OCI-LY7 (cell line): ENCODE results near the gene MGRN1. TPM values are rescaled to one million over a fixed set of nuclear protein-coding genes. Genes with fewer than 3 reads are reported as not detected.

Experiments
- BruUV-seq: library from RNA; stranded (reverse); fragments of 400-500 nt; replicated peaks from 2 replicates; lab custom pipeline; 2021; lab: Mats Ljungman, UMichigan
- CTCF ChIA-PET: fragments of 300-600 bp; sonication (Branson Sonifier 250); formaldehyde crosslinking; loops from one replicate; lab custom pipeline; 2022; ENCODE audit warnings: antibody characterized with exemption; ENCODE audit not compliant: unreplicated experiment; lab: Charles Lee
- POLR2A ChIA-PET: fragments of 300-600 bp; sonication (Branson Sonifier 250); formaldehyde crosslinking; loops from one replicate; lab custom pipeline; 2022; ENCODE audit warnings: antibody characterized with exemption; lab: Charles Lee
- DNase-seq: peaks from one replicate; pipeline ENCODE4 v3.0.0-alpha.2; 2015; ENCODE audit warnings: low spot score
- H2AFZ ChIP-seq: fragments of 200-600 bp; sonication (generic), shearing (Covaris generic); 2 replicates; pipeline ENCODE4 v1.6.1; 2014; ENCODE audit warnings: mild to moderate bottlenecking, antibody characterized with exemption, low read length, moderate library complexity
- H3K27ac ChIP-seq: fragments of 200-600 bp; sonication (generic); 2 replicates; pipeline ENCODE4 v1.5.1; 2014; ENCODE audit warnings: mixed run types, low read depth, mild to moderate bottlenecking, moderate library complexity, low read length, inconsistent platforms; ENCODE audit not compliant: poor library complexity, severe bottlenecking
- H3K36me3 ChIP-seq: fragments of 200-600 bp; sonication (generic); 2 replicates; pipeline ENCODE4 v1.6.1; 2014; ENCODE audit warnings: mild to moderate bottlenecking, antibody characterized with exemption, low read length, moderate library complexity, mixed read lengths; ENCODE audit not compliant: insufficient read depth
- H3K4me1 ChIP-seq: fragments of 200-600 bp; sonication (generic); 2 replicates; pipeline ENCODE4 v1.5.1; 2014; ENCODE audit warnings: mild to moderate bottlenecking, low read length; ENCODE audit not compliant: insufficient read depth, poor library complexity, severe bottlenecking
- H3K4me2 ChIP-seq: fragments of 200-600 bp; sonication (generic); 2 replicates; pipeline ENCODE4 v1.6.1; 2014; ENCODE audit warnings: mild to moderate bottlenecking, low read length
- H3K4me3 ChIP-seq: fragments of 200-600 bp; sonication (generic); 2 replicates; pipeline ENCODE4 v1.5.1; 2014; ENCODE audit warnings: mild to moderate bottlenecking, low read depth, low read length; ENCODE audit not compliant: poor library complexity, severe bottlenecking
- H3K79me2 ChIP-seq: fragments of 200-600 bp; sonication (generic); 2 replicates; pipeline ENCODE4 v1.6.1; 2016; ENCODE audit warnings: low read depth, mild to moderate bottlenecking, low read length, moderate library complexity, mixed read lengths; ENCODE audit not compliant: insufficient read depth
- H3K9me2 ChIP-seq: fragments of 200-600 bp; sonication (generic); 2 replicates; pipeline ENCODE4 v1.6.1; 2016; ENCODE audit warnings: mild to moderate bottlenecking, low read length, mixed read lengths; ENCODE audit not compliant: insufficient read depth
- H3K9me3 ChIP-seq: fragments of 200-600 bp; sonication (generic); 2 replicates; pipeline ENCODE4 v1.6.1; 2014; ENCODE audit warnings: mild to moderate bottlenecking, mixed run types, low read length, mixed read lengths
- H4K20me1 ChIP-seq: fragments of 200-600 bp; sonication (generic); 2 replicates; pipeline ENCODE4 v1.6.1; 2014; ENCODE audit warnings: mild to moderate bottlenecking, antibody characterized with exemption, low read length, moderate library complexity, mixed read lengths; ENCODE audit not compliant: insufficient read depth
- EZH2phosphoT487 ChIP-seq: fragments of 200-600 bp; sonication (generic); IDR thresholded peaks from 2 replicates; pipeline ENCODE4 v1.6.1; 2018; ENCODE audit warnings: low read depth, borderline replicate concordance, mild to moderate bottlenecking, mixed run types, antibody characterized with exemption, low read length, moderate library complexity, mixed read lengths
- intact Hi-C: fragments of 100-400 bp; cut with micrococcal nuclease; formaldehyde crosslinking; loops from one replicate; pipeline ENCODE4 v1.10.0; 2022; ENCODE audit not compliant: unreplicated experiment
- total RNA-seq, 2 experiments: library from RNA; depleted of rRNA in 1 of 2; stranded (reverse); fragments of >200 nt in 1 of 2; shearing (Covaris generic) in 1 of 2; gene quantifications; 2 replicates each; pipeline ENCODE4 v1.2.3, GENCODE V29; 2014 to 2022
- TF ChIP-seq, protein P1 (sequence below): fragments of 200-600 bp; sonication (generic); conservative IDR thresholded peaks from 2 replicates; pipeline ENCODE4 v1.5.1; 2014; ENCODE audit warnings: mild to moderate bottlenecking, antibody characterized with exemption, low read length, moderate library complexity, mixed read lengths

Gene MGRN1
- total RNA-seq, 2 experiments from 2014 or later = 14.1 to 43.1 TPM

- TF ChIP-seq EZH2phosphoT487 = no peak
- TF ChIP-seq, protein P1, sequence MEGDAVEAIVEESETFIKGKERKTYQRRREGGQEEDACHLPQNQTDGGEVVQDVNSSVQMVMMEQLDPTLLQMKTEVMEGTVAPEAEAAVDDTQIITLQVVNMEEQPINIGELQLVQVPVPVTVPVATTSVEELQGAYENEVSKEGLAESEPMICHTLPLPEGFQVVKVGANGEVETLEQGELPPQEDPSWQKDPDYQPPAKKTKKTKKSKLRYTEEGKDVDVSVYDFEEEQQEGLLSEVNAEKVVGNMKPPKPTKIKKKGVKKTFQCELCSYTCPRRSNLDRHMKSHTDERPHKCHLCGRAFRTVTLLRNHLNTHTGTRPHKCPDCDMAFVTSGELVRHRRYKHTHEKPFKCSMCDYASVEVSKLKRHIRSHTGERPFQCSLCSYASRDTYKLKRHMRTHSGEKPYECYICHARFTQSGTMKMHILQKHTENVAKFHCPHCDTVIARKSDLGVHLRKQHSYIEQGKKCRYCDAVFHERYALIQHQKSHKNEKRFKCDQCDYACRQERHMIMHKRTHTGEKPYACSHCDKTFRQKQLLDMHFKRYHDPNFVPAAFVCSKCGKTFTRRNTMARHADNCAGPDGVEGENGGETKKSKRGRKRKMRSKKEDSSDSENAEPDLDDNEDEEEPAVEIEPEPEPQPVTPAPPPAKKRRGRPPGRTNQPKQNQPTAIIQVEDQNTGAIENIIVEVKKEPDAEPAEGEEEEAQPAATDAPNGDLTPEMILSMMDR = no peak
- H4K20me1 ChIP-seq = no peaks in the 10 kb centered on the region
- H3K4me2 ChIP-seq = no peak overlapping the region
- ChIA-PET CTCF (no interaction called here), POLR2A (no interaction called here)
- no peak overlapping the region for H3K4me3 ChIP-seq
- no peak overlapping the region for H2AFZ ChIP-seq
- DNase-seq = no peak
- no peaks in the 10 kb centered on the region for H3K79me2 ChIP-seq
- intact Hi-C loops = no loop called here
- H3K9me2 ChIP-seq = no peaks in the 10 kb centered on the region
- no TSS peak for BruUV-seq
- H3K36me3 ChIP-seq = no peaks in the 10 kb centered on the region
- H3K27ac ChIP-seq = no peak overlapping the region
- 0 out of 2 replicates have a peak, but pooled peaks cover 5% of the 10 kb centered on the region for H3K9me3 ChIP-seq
- no peaks in the 10 kb centered on the region for H3K4me1 ChIP-seq
Measured at GRCh38 chr16:4583906-4584305, 40.7 kb upstream of the MGRN1 start.

DNA sequence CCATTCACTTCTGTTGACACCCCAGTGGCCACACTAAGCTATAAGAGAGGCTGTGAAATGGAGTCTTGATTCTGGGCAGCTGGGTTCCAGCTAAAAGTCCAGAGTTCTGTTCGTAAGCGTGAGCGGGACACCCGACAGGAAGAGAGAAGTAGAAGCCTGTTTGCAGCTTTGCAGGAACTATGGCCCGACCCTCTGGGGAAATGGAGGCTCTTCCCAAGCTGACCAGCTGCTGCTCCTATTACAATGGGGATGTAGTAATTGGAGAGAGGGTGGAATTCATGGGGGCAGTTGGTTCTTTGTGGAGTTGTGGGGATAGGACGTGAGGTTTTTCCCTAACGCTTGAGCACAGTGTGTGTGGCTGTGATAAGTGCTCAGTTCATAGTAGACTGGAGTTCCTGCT lies 38.3 kb upstream of the MGRN1 start:
- H4K20me1 ChIP-seq = no peaks in the 10 kb centered on the region
- no TSS peak for BruUV-seq
- CTCF ChIA-PET = no interaction called here
- 0 out of 2 replicates have a peak, but pooled peaks cover 5% of the 10 kb centered on the region for H3K9me3 ChIP-seq
- H3K79me2 ChIP-seq = no peaks in the 10 kb centered on the region
- POLR2A ChIA-PET = no interaction called here
- no peaks in the 10 kb centered on the region for H3K36me3 ChIP-seq
- H3K4me1 ChIP-seq = no peaks in the 10 kb centered on the region
- H3K4me3 ChIP-seq = no peak overlapping the region
- DNase-seq = no peak
- intact Hi-C loops = no loop called here
- H3K9me2 ChIP-seq = no peaks in the 10 kb centered on the region
- H3K27ac ChIP-seq = no peak overlapping the region
- H3K4me2 ChIP-seq = no peak overlapping the region
- H2AFZ ChIP-seq = no peak overlapping the region
- TF ChIP-seq, protein P1 = no peak

- H2AFZ ChIP-seq = no peak overlapping the region
- H3K27ac ChIP-seq = no peak overlapping the region
- H3K4me2 ChIP-seq = no peak overlapping the region
- ChIA-PET CTCF (no interaction called here), POLR2A (interaction anchor here (0.6 to 1.1 kb wide), 2 partner anchors 9 to 17 kb away, joined by 3 read pairs; no protein-coding TSS in a partner anchor)
- no peak for DNase-seq
- no peaks in the 10 kb centered on the region for H4K20me1 ChIP-seq
- H3K36me3 ChIP-seq = no peaks in the 10 kb centered on the region
- H3K9me3 ChIP-seq = 0 out of 2 replicates have a peak, but pooled peaks cover 5% of the 10 kb centered on the region
- no peak overlapping the region for H3K4me3 ChIP-seq
- no peaks in the 10 kb centered on the region for H3K9me2 ChIP-seq
- BruUV-seq = no TSS peak
- no peaks in the 10 kb centered on the region for H3K4me1 ChIP-seq
- intact Hi-C loops = no loop called here
- H3K79me2 ChIP-seq = no peaks in the 10 kb centered on the region
- TF ChIP-seq EZH2phosphoT487 = no peak
- TF ChIP-seq, protein P1 = no peak
Measured at GRCh38 chr16:4588386-4588785, 36.2 kb upstream of the MGRN1 start.
